Adrenal gland (tissue), 5 donors: ENCODE results near the gene MFRP.

ENCODE experiments used
- CTCF ChIP-seq, 6 experiments: fragments of 450-650 bp in 4 of 6; fragments of 200-600 bp in 2 of 6; sonication (generic) in 1 of 6; IDR thresholded peaks; 1 replicate in 5 of 6; 2 replicates in 1 of 6; pipeline versions ENCODE4 v1.5.1 to v1.8.0; 2016 to 2021; ENCODE audit warnings: antibody characterized with exemption in 6 of 6, mild to moderate bottlenecking in 2 of 6, moderate library complexity in 1 of 6
- POLR2A ChIP-seq, 2 donors: fragments of 450-650 bp; IDR thresholded peaks; one replicate each; pipeline ENCODE4 v1.6.1; 2017; ENCODE audit warnings: antibody characterized with exemption in 2 of 2, mild to moderate bottlenecking in 2 of 2, moderate library complexity in 1 of 2
- donor health status: DM: no; HTN: no; CAD: no.

GRCh38 chr11:119365071-119365591 is 18.6 kb upstream of the MFRP start:
- TF ChIP-seq CTCF (IDR thresholded peaks at IDR 0.05): no peak
- peak in 1 of 2 donors; percentile 37 for TF ChIP-seq POLR2A (IDR thresholded peaks at IDR 0.05)
